ENCODE data around the gene PKNOX1.

GRCh38 chr21:43021191-43021590 is 46.8 kb downstream of the PKNOX1 start:
- TF ChIP-seq POLR2A (IDR thresholded peaks at IDR 0.05) (no peak), CTCF (IDR thresholded peaks at IDR 0.05) (no peak), EP300 (IDR thresholded peaks at IDR 0.05) (no peak), POLR2AphosphoS5 (IDR thresholded peaks at IDR 0.05) (no peak)
